Transverse colon (tissue), 4 donors: ENCODE results near the gene SRRM5.

Experiments
- EP300 ChIP-seq: sonication (generic); formaldehyde crosslinking; IDR thresholded peaks from one replicate; pipeline ENCODE4 v1.6.1; 2017; ENCODE audit warnings: antibody characterized with exemption, low read depth
- POLR2A ChIP-seq: fragments of 450-650 bp; IDR thresholded peaks from one replicate; pipeline ENCODE4 v1.6.1; 2016; ENCODE audit warnings: antibody characterized with exemption, mild to moderate bottlenecking, moderate library complexity
- POLR2AphosphoS5 ChIP-seq, 3 donors: sonication (generic); formaldehyde crosslinking; IDR thresholded peaks; one replicate each; pipeline ENCODE4 v1.6.1; 2016; ENCODE audit warnings: antibody characterized with exemption in 3 of 3
- TF ChIP-seq, protein P1 (sequence below), 5 experiments: fragments of 200-600 bp in 3 of 5; fragments of 450-650 bp in 2 of 5; sonication (generic) in 3 of 5; IDR thresholded peaks; 1 replicate in 2 of 5; 2 replicates in 3 of 5; pipeline ENCODE4 v1.5.1; 2016 to 2017; ENCODE audit warnings: antibody characterized with exemption in 5 of 5, inconsistent platforms in 3 of 5, mild to moderate bottlenecking in 2 of 5, moderate library complexity in 1 of 5

DNA sequence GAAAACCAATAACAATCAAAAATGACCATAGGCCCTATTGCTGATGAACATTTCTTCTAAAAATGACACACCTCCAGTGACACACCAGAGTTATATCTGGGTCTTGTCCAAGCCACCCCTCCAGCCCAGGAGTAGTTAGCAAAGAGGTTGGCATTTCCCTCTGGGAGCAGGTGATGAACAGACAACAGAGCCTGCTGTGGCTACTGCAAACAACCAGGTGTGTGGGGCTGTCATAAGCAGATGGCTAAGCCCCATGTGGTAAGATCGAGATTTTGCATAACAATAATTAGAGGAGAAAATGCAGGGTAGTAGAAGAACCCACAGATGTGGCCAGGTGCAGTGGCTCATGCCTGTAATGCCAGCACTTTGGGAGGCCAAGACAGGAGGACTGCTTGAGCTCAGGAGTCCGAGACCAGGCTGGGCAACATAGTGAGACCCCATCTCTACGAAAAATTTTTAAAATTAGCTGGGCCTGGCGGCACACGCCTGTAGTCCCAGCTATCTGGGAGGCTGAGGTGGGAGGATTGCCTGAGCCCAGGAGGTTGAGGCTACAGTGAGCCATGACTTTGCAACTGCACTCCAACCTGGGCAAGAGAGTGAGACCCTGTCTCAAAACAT, 41.6 kb upstream of the SRRM5 start:
- TF ChIP-seq, protein P1, sequence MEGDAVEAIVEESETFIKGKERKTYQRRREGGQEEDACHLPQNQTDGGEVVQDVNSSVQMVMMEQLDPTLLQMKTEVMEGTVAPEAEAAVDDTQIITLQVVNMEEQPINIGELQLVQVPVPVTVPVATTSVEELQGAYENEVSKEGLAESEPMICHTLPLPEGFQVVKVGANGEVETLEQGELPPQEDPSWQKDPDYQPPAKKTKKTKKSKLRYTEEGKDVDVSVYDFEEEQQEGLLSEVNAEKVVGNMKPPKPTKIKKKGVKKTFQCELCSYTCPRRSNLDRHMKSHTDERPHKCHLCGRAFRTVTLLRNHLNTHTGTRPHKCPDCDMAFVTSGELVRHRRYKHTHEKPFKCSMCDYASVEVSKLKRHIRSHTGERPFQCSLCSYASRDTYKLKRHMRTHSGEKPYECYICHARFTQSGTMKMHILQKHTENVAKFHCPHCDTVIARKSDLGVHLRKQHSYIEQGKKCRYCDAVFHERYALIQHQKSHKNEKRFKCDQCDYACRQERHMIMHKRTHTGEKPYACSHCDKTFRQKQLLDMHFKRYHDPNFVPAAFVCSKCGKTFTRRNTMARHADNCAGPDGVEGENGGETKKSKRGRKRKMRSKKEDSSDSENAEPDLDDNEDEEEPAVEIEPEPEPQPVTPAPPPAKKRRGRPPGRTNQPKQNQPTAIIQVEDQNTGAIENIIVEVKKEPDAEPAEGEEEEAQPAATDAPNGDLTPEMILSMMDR (IDR thresholded peaks at IDR 0.05) = no peak
- TF ChIP-seq POLR2A = no peak
- TF ChIP-seq POLR2AphosphoS5 (IDR thresholded peaks at IDR 0.05) = no peak
- no peak for TF ChIP-seq EP300
